PFSK-1 (cell line): ENCODE measurements around the gene STARD8.

Experiments used
- POLR2AphosphoS5 ChIP-seq: IDR thresholded peaks from 2 replicates; pipeline ENCODE4 v1.6.1; 2012; ENCODE audit warnings: low read depth, mild to moderate bottlenecking, control low read depth, low read length, moderate library complexity
- SIN3A ChIP-seq: IDR thresholded peaks from 2 replicates; pipeline ENCODE4 v1.6.1; 2012; ENCODE audit warnings: mild to moderate bottlenecking, low read length, moderate library complexity, borderline replicate concordance; ENCODE audit not compliant: insufficient read depth
- TF ChIP-seq, protein P1 (sequence below), 2 experiments: IDR thresholded peaks; 2 replicates each; pipeline versions ENCODE4 v1.6.1 to v1.8.0; 2011 to 2012; ENCODE audit warnings: low read depth in 2 of 2, low read length in 2 of 2, control low read depth in 1 of 2, inconsistent platforms in 1 of 2, mild to moderate bottlenecking in 1 of 2, moderate library complexity in 1 of 2; ENCODE audit not compliant: insufficient read depth in 1 of 2

DNA sequence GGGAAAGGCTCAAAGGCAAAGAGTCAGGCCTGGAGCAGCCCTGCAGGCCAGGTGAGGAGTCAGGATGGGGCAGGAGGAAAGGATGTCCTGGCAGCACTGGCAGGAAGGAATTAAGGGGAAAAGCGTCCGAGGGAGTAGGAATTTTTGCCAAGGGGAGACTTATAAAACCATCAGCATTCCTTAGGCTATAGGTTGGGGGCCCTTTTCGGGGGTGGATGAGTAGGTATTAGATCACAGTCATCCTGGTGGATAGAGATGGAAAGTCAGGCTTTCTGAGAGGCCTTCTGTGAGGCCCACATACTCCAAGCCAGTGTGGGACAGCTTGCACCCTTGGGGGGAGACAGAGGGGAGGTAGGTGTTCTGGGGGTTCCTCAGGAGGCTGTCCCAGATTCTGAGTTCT is 12.3 kb downstream of the STARD8 start:
- TF ChIP-seq, protein P1, sequence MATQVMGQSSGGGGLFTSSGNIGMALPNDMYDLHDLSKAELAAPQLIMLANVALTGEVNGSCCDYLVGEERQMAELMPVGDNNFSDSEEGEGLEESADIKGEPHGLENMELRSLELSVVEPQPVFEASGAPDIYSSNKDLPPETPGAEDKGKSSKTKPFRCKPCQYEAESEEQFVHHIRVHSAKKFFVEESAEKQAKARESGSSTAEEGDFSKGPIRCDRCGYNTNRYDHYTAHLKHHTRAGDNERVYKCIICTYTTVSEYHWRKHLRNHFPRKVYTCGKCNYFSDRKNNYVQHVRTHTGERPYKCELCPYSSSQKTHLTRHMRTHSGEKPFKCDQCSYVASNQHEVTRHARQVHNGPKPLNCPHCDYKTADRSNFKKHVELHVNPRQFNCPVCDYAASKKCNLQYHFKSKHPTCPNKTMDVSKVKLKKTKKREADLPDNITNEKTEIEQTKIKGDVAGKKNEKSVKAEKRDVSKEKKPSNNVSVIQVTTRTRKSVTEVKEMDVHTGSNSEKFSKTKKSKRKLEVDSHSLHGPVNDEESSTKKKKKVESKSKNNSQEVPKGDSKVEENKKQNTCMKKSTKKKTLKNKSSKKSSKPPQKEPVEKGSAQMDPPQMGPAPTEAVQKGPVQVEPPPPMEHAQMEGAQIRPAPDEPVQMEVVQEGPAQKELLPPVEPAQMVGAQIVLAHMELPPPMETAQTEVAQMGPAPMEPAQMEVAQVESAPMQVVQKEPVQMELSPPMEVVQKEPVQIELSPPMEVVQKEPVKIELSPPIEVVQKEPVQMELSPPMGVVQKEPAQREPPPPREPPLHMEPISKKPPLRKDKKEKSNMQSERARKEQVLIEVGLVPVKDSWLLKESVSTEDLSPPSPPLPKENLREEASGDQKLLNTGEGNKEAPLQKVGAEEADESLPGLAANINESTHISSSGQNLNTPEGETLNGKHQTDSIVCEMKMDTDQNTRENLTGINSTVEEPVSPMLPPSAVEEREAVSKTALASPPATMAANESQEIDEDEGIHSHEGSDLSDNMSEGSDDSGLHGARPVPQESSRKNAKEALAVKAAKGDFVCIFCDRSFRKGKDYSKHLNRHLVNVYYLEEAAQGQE (IDR thresholded peaks at IDR 0.05; ENCODE audit: insufficient read depth in 1 of 2, low read depth in 2 of 2, low read length in 2 of 2): no peak
- TF ChIP-seq SIN3A (no peak), POLR2AphosphoS5 (no peak)
